Activated CD8-positive, alpha-beta T cell treated with anti-CD3 and anti-CD28 coated beads for 36 hours (primary cell): ENCODE measurements around the gene PTGER4. TPM values are rescaled to one million over a fixed set of nuclear protein-coding genes. Genes with fewer than 3 reads are reported as not detected.

ENCODE experiments used
- ATAC-seq: fragments of 200-7000 bp; cut with Tn5 transposase; one replicate; pipeline ENCODE4 v1.10.0; 2021; ENCODE audit warnings: mild to moderate bottlenecking, moderate library complexity
- CTCF ChIA-PET: fragments of 350-600 bp; sonication (Branson Sonifier 250); formaldehyde crosslinking; loops from one replicate; lab custom pipeline; 2021; ENCODE audit warnings: antibody characterized with exemption; lab: Charles Lee
- POLR2A ChIA-PET: fragments of 350-600 bp; sonication (Branson Sonifier 250); formaldehyde crosslinking; loops from one replicate; lab custom pipeline; 2021; ENCODE audit warnings: antibody characterized with exemption; lab: Charles Lee
- DNase-seq: peaks from one replicate; pipeline ENCODE4 v3.0.0-alpha.2; 2020
- H3K27ac Mint-ChIP-seq: one replicate; pipeline ENCODE4 v1.8.0; 2021; ENCODE audit warnings: mild to moderate bottlenecking, mixed read lengths
- H3K27me3 Mint-ChIP-seq: one replicate; pipeline ENCODE4 v1.8.0; 2021; ENCODE audit warnings: mixed read lengths
- H3K36me3 Mint-ChIP-seq: one replicate; pipeline ENCODE4 v1.8.0; 2021; ENCODE audit warnings: low read depth, mixed read lengths
- H3K4me1 Mint-ChIP-seq: one replicate; pipeline ENCODE4 v1.8.0; 2021; ENCODE audit warnings: low read depth, mixed read lengths
- H3K4me3 Mint-ChIP-seq: one replicate; pipeline ENCODE4 v1.8.0; 2021; ENCODE audit warnings: mild to moderate bottlenecking, moderate library complexity, mixed read lengths
- H3K9me3 Mint-ChIP-seq: one replicate; pipeline ENCODE4 v1.8.0; 2021; ENCODE audit warnings: mixed read lengths
- intact Hi-C: fragments of 100-400 bp; cut with micrococcal nuclease; formaldehyde crosslinking; loops from one replicate; pipeline ENCODE4 v1.10.0; 2022
- total RNA-seq, 2 experiments: library from RNA; stranded (reverse); gene quantifications; one replicate each; pipeline ENCODE4 v1.2.3, GENCODE V29; 2021
- TF ChIP-seq, protein P1 (sequence below): fragments of 200-600 bp; IDR thresholded peaks from one replicate; pipeline ENCODE4 v1.8.0; 2022; ENCODE audit warnings: antibody characterized with exemption, mild to moderate bottlenecking

The PTGER4 gene
- total RNA-seq, 2 experiments from 2014 or later = 62.8 to 62.9 TPM

DNA sequence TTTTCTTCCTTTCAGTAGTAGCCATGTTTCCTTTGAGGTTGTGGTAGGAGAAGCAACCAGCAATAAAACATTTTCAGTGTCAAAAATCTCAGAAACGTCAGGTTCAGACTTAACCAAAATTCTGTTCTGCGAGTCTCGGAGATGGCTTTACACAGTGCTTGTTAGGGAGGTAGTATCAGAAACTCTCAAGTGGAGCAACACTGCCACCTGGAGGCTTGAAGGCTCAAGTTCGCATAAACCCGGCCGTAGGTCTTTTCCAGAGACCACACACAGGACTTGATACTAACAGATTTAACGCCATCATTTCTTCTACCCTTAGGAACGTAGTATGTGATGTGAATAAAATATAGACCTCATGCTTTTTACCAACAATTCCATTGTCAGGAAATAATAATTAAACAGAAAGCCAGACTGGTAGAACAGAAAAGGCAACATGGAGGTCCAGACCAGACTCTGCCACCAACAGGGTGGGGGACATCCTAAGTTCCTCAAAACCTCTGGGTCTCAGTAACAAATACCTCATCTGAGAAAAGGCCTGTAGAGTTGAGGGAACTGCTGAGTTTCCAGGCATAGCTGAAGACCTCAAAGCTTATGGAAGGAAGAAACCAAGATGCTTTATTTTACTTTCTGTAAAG, 8.5 kb downstream of the PTGER4 start:
- peak; percentile 95 for DNase-seq
- POLR2A ChIA-PET = interaction anchor here (0.7 to 1.6 kb wide), 3 partner anchors 144 to 329 kb away, joined by 3 to 4 read pairs (median 3); no protein-coding TSS in a partner anchor
- Mint-ChIP-seq H3K36me3 (peaks cover 89% of the 10 kb centered on the region), H3K9me3 (no peaks in the 10 kb centered on the region), H3K27me3 (no peaks in the 10 kb centered on the region), H3K4me3 (peak overlapping the region; percentile 99), H3K4me1 (peaks cover 62% of the 10 kb centered on the region), H3K27ac (peak overlapping the region; percentile 88)
- intact Hi-C loops = loop anchor here (2.0 to 10.0 kb wide), 9 partner anchors 49 to 1483 kb away; no protein-coding TSS in a partner anchor
- peak; percentile 70 for ATAC-seq
- TF ChIP-seq, protein P1, sequence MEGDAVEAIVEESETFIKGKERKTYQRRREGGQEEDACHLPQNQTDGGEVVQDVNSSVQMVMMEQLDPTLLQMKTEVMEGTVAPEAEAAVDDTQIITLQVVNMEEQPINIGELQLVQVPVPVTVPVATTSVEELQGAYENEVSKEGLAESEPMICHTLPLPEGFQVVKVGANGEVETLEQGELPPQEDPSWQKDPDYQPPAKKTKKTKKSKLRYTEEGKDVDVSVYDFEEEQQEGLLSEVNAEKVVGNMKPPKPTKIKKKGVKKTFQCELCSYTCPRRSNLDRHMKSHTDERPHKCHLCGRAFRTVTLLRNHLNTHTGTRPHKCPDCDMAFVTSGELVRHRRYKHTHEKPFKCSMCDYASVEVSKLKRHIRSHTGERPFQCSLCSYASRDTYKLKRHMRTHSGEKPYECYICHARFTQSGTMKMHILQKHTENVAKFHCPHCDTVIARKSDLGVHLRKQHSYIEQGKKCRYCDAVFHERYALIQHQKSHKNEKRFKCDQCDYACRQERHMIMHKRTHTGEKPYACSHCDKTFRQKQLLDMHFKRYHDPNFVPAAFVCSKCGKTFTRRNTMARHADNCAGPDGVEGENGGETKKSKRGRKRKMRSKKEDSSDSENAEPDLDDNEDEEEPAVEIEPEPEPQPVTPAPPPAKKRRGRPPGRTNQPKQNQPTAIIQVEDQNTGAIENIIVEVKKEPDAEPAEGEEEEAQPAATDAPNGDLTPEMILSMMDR = peak; percentile 81
- CTCF ChIA-PET = interaction anchor here (1.0 to 1.6 kb wide), 10 partner anchors 8 to 740 kb away, joined by 3 to 7 read pairs (median 6); partner anchors contain the start of gene PTGER4

DNA sequence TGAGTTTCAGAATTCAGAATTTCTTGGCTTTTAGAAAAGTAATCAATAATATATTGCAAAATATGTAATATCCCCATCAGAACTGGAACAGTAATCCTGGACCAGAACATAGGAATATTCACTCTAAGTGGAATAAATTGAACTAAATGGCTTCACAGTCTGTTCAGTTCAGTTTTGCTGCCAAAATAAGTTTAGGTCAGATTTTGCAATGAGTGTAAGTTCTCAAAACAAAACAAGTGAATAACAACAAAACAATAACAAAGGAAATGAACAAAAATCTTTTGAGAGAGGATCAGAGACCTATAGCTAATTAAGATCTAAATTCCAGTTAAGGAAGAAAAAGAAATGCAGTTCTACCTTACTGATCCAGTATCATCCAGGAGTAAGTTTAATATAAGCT, 9.3 kb downstream of the PTGER4 start:
- peak overlapping the region; percentile 99 for H3K4me3 Mint-ChIP-seq
- H3K9me3 Mint-ChIP-seq = no peaks in the 10 kb centered on the region
- H3K27ac Mint-ChIP-seq = peak overlapping the region; percentile 88
- H3K36me3 Mint-ChIP-seq = peaks cover 87% of the 10 kb centered on the region
- no peaks in the 10 kb centered on the region for H3K27me3 Mint-ChIP-seq
- TF ChIP-seq, protein P1 = no peak
- ATAC-seq (no peak), DNase-seq (no peak)
- H3K4me1 Mint-ChIP-seq = peaks cover 62% of the 10 kb centered on the region
- ChIA-PET POLR2A (interaction anchor here (0.7 to 2.5 kb wide), 6 partner anchors 9 to 1493 kb away, joined by 3 to 14 read pairs (median 3); partner anchors contain the start of gene PTGER4), CTCF (interaction anchor here (0.9 to 1.6 kb wide), 11 partner anchors 9 to 757 kb away, joined by 3 to 7 read pairs (median 5); partner anchors contain the start of gene PTGER4)
- intact Hi-C loops = loop anchor here (2.0 to 10.0 kb wide), 9 partner anchors 48 to 1484 kb away; no protein-coding TSS in a partner anchor

DNA sequence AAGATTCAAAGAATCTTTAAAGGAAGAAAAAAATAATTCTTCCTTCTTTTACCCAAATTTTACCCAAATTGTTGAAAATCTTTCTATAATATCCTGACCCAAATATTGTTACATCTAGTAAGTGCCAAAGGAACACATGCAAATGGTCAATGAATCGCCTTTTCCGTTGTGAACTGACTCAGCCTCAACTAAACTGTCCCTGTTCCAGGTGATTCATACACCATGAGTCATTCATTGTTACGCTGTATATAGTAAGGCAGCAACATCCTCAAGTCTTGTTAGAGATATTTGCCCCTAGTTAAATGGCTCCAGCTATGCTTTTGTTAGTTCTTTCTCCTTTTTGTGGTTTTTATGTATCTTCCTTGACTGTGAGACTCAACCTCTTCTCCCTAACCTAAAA, 9.7 kb downstream of the PTGER4 start:
- peak; percentile 71 for ATAC-seq
- POLR2A ChIA-PET = interaction anchor here (0.7 to 2.5 kb wide), 6 partner anchors 10 to 1493 kb away, joined by 3 to 14 read pairs (median 3); partner anchors contain the start of gene PTGER4
- H3K4me1 Mint-ChIP-seq = peaks cover 62% of the 10 kb centered on the region
- H3K4me3 Mint-ChIP-seq = peak overlapping the region; percentile 54
- peaks cover 87% of the 10 kb centered on the region for H3K36me3 Mint-ChIP-seq
- no peaks in the 10 kb centered on the region for H3K27me3 Mint-ChIP-seq
- intact Hi-C loops = loop anchor here (2.0 to 10.0 kb wide), 9 partner anchors 48 to 1485 kb away; no protein-coding TSS in a partner anchor
- H3K27ac Mint-ChIP-seq = peak overlapping the region; percentile 88
- peak; percentile 82 for DNase-seq
- TF ChIP-seq, protein P1 = no peak
- CTCF ChIA-PET = interaction anchor here (0.9 to 1.6 kb wide), 11 partner anchors 9 to 757 kb away, joined by 3 to 7 read pairs (median 4); partner anchors contain the start of gene PTGER4
- H3K9me3 Mint-ChIP-seq = no peaks in the 10 kb centered on the region

GRCh38 chr5:40690267-40690666, 10.6 kb downstream of the PTGER4 start:
- H3K4me3 Mint-ChIP-seq = peak overlapping the region; percentile 40
- TF ChIP-seq, protein P1 = no peak
- no peak for ATAC-seq
- CTCF ChIA-PET = interaction anchor here (0.6 to 1.8 kb wide), 4 partner anchors 13 to 741 kb away, joined by 3 to 8 read pairs (median 3); no protein-coding TSS in a partner anchor
- H3K4me1 Mint-ChIP-seq = peaks cover 60% of the 10 kb centered on the region
- intact Hi-C loops = no loop called here
- H3K27ac Mint-ChIP-seq = peak overlapping the region; percentile 77
- POLR2A ChIA-PET = interaction anchor here (1.0 to 2.5 kb wide), 4 partner anchors 10 to 201 kb away, joined by 3 to 14 read pairs (median 3); partner anchors contain the start of gene PTGER4
- H3K36me3 Mint-ChIP-seq = peaks cover 87% of the 10 kb centered on the region
- DNase-seq = no peak
- no peaks in the 10 kb centered on the region for H3K27me3 Mint-ChIP-seq
- H3K9me3 Mint-ChIP-seq = no peaks in the 10 kb centered on the region
